Measurements from ENCODE around the gene STPG1. TPM values are rescaled to one million over a fixed set of nuclear protein-coding genes. Genes with fewer than 3 reads are reported as not detected.

STPG1 gene
- total and polyA plus RNA-seq, 2 of the 13 experiments (the other 11 are each of a cell fraction or from before 2014, with no cell fraction given) = 3.4 to 4.3 TPM

DNA sequence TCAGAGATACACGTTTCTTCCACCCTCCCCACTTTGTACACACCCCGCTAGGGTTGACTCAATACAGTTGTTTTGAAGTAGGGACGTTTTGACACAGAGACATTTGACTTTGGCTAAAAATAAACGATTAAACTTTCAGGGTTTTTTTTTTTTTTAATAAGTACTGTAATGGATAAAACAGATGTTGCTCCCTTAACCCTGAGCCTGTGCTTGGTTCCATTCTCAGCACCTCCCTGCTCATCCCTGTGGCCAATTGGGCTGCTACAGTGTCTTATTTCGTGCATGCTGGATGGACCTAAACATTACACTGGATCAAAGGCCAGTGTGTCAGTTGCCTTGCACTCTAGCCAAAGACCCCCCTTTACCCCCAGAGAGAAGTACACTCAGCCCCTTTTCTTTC, 77.5 kb downstream of the STPG1 start:
- Histone ChIP-seq H3K4me3 (replicated peaks in 1 of 3; ENCODE audit: insufficient read depth in 1 of 3, low read depth in 2 of 3, low read length in 3 of 3) (no peak overlapping the region), H3K4me2 (ENCODE audit: low read depth, low read length) (no peak overlapping the region), H3K27me3 (ENCODE audit: control insufficient read depth in 1 of 2, insufficient read depth in 2 of 2, low read length in 2 of 2) (peaks cover 1 to 33% of the 10 kb centered on the region in 2 experiments; a peak in 4 of 5 replicates), H3K36me3 (replicated peaks in 1 of 2; ENCODE audit: control insufficient read depth in 1 of 2, insufficient read depth in 2 of 2, low read length in 2 of 2) (no peaks in the 10 kb centered on the region), H3K27ac (ENCODE audit: extremely low read length, insufficient read depth, low read length) (no peak overlapping the region), H4K20me1 (ENCODE audit: insufficient read depth, low read length) (no peaks in the 10 kb centered on the region), H3K4me1 (ENCODE audit: insufficient read depth, low read length) (no peaks in the 10 kb centered on the region), H3K9ac (ENCODE audit: insufficient read depth, low read depth, low read length) (no peak overlapping the region), H3K9me3 (ENCODE audit: low read length) (no peaks in the 10 kb centered on the region), H3K79me2 (ENCODE audit: insufficient read depth, low read length) (no peaks in the 10 kb centered on the region), H2AFZ (ENCODE audit: low read length) (no peak overlapping the region)
- ChIA-PET CTCF (ENCODE audit: low intra/inter-chr PET ratio, low total read pairs) (no interaction called here), POLR2A (no interaction called here)
- WGBS (ENCODE audit: low lambda C conversion rate) = 11% methylated on average over 5 of the region's 5 CpGs
- BruUV-seq (replicated peaks) = no TSS peak
- DNase-seq (ENCODE audit: low spot score) = no peak
- FAIRE-seq = no peak
- ATAC-seq = no peak
- intact Hi-C loops (cut with micrococcal nuclease; ENCODE audit: unreplicated experiment) (no loop called here), in situ Hi-C loops (cut with HindIII; ENCODE audit: extremely low pct_ligation_motif_present, low pct_unique_long_range_greater_than_20kb) (no loop called here)
- TF ChIP-seq, protein P1, sequence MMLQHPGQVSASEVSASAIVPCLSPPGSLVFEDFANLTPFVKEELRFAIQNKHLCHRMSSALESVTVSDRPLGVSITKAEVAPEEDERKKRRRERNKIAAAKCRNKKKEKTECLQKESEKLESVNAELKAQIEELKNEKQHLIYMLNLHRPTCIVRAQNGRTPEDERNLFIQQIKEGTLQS (CRISPR knock-in tag; IDR thresholded peaks at IDR 0.05) = no peak
- TF ChIP-seq MLLT10 (CRISPR knock-in tag; IDR thresholded peaks at IDR 0.05) (no peak), SMAD3 (CRISPR knock-in tag; IDR thresholded peaks at IDR 0.05) (no peak), GTF3A (CRISPR knock-in tag; conservative IDR thresholded peaks at IDR 0.05) (no peak), ZEB1 (IDR thresholded peaks at IDR 0.05; ENCODE audit: insufficient replicate concordance, low read depth) (no peak), ZNF124 (CRISPR knock-in tag; IDR thresholded peaks at IDR 0.05) (no peak), ZNF20 (CRISPR knock-in tag; IDR thresholded peaks at IDR 0.05) (no peak), ARHGAP35 (CRISPR knock-in tag; IDR thresholded peaks at IDR 0.05; ENCODE audit: borderline replicate concordance) (no peak), SP5 (CRISPR knock-in tag; IDR thresholded peaks at IDR 0.05; ENCODE audit: borderline replicate concordance, low read depth) (no peak)
- TF ChIP-seq, protein P2, sequence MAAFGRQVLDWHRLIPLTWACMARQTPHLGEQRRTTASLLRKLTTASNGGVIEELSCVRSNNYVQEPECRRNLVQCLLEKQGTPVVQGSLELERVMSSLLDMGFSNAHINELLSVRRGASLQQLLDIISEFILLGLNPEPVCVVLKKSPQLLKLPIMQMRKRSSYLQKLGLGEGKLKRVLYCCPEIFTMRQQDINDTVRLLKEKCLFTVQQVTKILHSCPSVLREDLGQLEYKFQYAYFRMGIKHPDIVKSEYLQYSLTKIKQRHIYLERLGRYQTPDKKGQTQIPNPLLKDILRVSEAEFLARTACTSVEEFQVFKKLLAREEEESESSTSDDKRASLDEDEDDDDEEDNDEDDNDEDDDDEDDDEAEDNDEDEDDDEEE (CRISPR knock-in tag; IDR thresholded peaks at IDR 0.05) = no peak
- TF ChIP-seq, protein P3, sequence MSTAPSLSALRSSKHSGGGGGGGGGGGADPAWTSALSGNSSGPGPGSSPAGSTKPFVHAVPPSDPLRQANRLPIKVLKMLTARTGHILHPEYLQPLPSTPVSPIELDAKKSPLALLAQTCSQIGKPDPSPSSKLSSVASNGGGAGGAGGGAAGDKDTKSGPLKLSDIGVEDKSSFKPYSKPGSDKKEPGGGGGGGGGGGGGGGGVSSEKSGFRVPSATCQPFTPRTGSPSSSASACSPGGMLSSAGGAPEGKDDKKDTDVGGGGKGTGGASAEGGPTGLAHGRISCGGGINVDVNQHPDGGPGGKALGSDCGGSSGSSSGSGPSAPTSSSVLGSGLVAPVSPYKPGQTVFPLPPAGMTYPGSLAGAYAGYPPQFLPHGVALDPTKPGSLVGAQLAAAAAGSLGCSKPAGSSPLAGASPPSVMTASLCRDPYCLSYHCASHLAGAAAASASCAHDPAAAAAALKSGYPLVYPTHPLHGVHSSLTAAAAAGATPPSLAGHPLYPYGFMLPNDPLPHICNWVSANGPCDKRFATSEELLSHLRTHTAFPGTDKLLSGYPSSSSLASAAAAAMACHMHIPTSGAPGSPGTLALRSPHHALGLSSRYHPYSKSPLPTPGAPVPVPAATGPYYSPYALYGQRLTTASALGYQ (CRISPR knock-in tag; IDR thresholded peaks at IDR 0.05) = no peak
- TF ChIP-seq, protein P4, sequence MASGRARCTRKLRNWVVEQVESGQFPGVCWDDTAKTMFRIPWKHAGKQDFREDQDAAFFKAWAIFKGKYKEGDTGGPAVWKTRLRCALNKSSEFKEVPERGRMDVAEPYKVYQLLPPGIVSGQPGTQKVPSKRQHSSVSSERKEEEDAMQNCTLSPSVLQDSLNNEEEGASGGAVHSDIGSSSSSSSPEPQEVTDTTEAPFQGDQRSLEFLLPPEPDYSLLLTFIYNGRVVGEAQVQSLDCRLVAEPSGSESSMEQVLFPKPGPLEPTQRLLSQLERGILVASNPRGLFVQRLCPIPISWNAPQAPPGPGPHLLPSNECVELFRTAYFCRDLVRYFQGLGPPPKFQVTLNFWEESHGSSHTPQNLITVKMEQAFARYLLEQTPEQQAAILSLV (CRISPR knock-in tag; IDR thresholded peaks at IDR 0.05; ENCODE audit: borderline replicate concordance) = no peak
- TF ChIP-seq, protein P5, sequence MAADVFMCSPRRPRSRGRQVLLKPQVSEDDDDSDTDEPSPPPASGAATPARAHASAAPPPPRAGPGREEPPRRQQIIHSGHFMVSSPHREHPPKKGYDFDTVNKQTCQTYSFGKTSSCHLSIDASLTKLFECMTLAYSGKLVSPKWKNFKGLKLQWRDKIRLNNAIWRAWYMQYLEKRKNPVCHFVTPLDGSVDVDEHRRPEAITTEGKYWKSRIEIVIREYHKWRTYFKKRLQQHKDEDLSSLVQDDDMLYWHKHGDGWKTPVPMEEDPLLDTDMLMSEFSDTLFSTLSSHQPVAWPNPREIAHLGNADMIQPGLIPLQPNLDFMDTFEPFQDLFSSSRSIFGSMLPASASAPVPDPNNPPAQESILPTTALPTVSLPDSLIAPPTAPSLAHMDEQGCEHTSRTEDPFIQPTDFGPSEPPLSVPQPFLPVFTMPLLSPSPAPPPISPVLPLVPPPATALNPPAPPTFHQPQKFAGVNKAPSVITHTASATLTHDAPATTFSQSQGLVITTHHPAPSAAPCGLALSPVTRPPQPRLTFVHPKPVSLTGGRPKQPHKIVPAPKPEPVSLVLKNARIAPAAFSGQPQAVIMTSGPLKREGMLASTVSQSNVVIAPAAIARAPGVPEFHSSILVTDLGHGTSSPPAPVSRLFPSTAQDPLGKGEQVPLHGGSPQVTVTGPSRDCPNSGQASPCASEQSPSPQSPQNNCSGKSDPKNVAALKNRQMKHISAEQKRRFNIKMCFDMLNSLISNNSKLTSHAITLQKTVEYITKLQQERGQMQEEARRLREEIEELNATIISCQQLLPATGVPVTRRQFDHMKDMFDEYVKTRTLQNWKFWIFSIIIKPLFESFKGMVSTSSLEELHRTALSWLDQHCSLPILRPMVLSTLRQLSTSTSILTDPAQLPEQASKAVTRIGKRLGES (CRISPR knock-in tag; IDR thresholded peaks at IDR 0.05; ENCODE audit: borderline replicate concordance) = no peak
- TF ChIP-seq, protein P6, sequence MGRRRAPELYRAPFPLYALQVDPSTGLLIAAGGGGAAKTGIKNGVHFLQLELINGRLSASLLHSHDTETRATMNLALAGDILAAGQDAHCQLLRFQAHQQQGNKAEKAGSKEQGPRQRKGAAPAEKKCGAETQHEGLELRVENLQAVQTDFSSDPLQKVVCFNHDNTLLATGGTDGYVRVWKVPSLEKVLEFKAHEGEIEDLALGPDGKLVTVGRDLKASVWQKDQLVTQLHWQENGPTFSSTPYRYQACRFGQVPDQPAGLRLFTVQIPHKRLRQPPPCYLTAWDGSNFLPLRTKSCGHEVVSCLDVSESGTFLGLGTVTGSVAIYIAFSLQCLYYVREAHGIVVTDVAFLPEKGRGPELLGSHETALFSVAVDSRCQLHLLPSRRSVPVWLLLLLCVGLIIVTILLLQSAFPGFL (CRISPR knock-in tag; IDR thresholded peaks at IDR 0.05) = no peak

All from HepG2 (cell line).